HFFc6 (cell line): ENCODE measurements around the gene S100A4. TPM values are rescaled to one million over a fixed set of nuclear protein-coding genes. Genes with fewer than 3 reads are reported as not detected.
A peak's percentile ranks its signal among the peaks of the same experiment; 100 is the strongest.

Experiments used
- DNase-seq: peaks from one replicate; pipeline ENCODE4 v3.0.0-alpha.2; 2018
- H3K27ac Mint-ChIP-seq: 2 replicates; pipeline ENCODE4 v1.8.0; 2020; ENCODE audit warnings: mild to moderate bottlenecking, mixed read lengths
- H3K27me3 Mint-ChIP-seq: 2 replicates; pipeline ENCODE4 v1.8.0; 2021; ENCODE audit warnings: mild to moderate bottlenecking, moderate library complexity, mixed read lengths; ENCODE audit not compliant: insufficient read depth
- H3K36me3 Mint-ChIP-seq: 2 replicates; pipeline ENCODE4 v1.8.0; 2021; ENCODE audit warnings: low read depth, mixed read lengths
- H3K4me1 Mint-ChIP-seq: 2 replicates; pipeline ENCODE4 v1.8.0; 2020; ENCODE audit warnings: low read depth, mixed read lengths
- H3K4me3 Mint-ChIP-seq: 2 replicates; pipeline ENCODE4 v1.8.0; 2020; ENCODE audit warnings: mild to moderate bottlenecking, moderate library complexity, mixed read lengths
- H3K9me3 Mint-ChIP-seq: 2 replicates; pipeline ENCODE4 v1.8.0; 2020; ENCODE audit warnings: mild to moderate bottlenecking, mixed read lengths
- total RNA-seq, 6 experiments: library from RNA; stranded (reverse); fragmentation: NEBNext Ultra II Directional; extraction: Animal tissue kit (Norgen Biotek cat#: 25700); gene quantifications; 2 replicates in 1 of 6; 3 replicates in 5 of 6; pipeline ENCODE4 v1.2.3, GENCODE V29; 2021
- TF ChIP-seq, protein P1 (sequence below): fragments of 200-600 bp; sonication (generic); IDR thresholded peaks from 2 replicates; pipeline ENCODE4 v1.5.0; 2021; ENCODE audit warnings: antibody characterized with exemption, mild to moderate bottlenecking

S100A4 gene
- total RNA-seq, 6 experiments from 2014 or later, result 394 to 846 (median 814) TPM

DNA sequence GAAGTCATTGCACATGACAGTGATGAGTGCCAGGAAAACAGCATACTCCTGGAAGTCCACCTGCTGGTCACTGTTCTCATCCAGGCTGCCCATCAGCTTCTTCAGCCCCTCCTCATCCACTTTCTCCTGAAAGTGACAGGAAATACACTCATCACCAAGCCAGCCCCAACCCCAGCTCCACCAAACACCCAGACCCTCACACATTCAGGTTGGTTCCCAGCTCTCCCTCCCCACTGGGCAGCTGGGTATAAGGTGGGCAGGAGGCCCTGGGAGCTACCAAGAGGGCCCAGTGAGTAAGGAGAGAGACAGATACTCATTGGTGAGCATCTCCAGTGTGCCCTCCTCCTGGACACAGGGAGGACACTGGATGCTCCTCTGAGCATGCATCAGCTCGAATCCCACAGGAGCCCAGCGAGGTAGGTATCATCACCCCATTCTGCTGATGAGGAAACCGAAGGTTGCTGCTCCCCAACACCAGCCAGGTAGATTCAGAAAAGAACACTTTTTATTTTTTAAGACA lies 15.9 kb upstream of the S100A4 start:
- TF ChIP-seq, protein P1, sequence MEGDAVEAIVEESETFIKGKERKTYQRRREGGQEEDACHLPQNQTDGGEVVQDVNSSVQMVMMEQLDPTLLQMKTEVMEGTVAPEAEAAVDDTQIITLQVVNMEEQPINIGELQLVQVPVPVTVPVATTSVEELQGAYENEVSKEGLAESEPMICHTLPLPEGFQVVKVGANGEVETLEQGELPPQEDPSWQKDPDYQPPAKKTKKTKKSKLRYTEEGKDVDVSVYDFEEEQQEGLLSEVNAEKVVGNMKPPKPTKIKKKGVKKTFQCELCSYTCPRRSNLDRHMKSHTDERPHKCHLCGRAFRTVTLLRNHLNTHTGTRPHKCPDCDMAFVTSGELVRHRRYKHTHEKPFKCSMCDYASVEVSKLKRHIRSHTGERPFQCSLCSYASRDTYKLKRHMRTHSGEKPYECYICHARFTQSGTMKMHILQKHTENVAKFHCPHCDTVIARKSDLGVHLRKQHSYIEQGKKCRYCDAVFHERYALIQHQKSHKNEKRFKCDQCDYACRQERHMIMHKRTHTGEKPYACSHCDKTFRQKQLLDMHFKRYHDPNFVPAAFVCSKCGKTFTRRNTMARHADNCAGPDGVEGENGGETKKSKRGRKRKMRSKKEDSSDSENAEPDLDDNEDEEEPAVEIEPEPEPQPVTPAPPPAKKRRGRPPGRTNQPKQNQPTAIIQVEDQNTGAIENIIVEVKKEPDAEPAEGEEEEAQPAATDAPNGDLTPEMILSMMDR, result no peak
- Mint-ChIP-seq H3K27ac (0 out of 2 replicates have a peak overlapping the region, but pooled peaks have one; percentile 61), H3K36me3 (peaks cover 5% of the 10 kb centered on the region; the same call in 1 of the 2 replicates), H3K4me1 (peaks cover 32% of the 10 kb centered on the region), H3K27me3 (peaks cover 1% of the 10 kb centered on the region; the same call in 1 of the 2 replicates), H3K9me3 (no peaks in the 10 kb centered on the region), H3K4me3 (no peak overlapping the region)
- no peak for DNase-seq

DNA sequence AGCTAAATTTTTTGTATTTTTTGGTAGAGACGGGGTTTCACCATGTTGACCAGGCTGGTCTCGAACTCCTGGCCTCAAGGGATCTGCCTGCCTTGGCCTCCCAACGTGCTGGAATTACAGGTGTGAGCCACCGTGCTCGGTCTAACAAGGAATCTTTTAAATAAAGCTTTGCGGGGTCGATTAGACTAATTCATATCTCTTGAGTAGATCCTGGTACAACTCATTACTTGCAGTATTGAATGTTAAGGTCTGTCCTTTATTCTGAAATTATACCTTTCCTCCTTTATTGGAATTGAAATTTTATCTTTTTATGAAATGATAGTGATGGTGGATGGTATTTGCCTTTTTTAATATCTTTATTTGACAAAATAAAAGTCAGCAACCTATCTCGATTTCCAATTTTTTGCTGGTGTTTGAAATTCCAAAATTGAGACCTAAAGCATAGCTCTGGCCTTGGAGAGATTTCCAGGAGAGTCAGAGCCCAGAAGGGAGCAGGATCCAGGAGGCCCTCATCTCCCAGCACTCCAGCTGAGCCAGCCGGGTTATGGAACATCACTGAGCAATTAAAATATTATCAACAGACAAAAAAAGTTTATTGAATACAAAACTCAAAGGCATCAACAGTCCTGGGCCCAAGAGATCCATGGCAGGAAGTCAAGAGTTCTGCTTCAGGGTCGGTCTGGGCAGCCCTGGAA lies 15.3 kb upstream of the S100A4 start:
- H3K4me3 Mint-ChIP-seq, result no peak overlapping the region
- H3K36me3 Mint-ChIP-seq, result peaks cover 5% of the 10 kb centered on the region; the same call in 1 of the 2 replicates
- TF ChIP-seq, protein P1, result no peak
- peaks cover 26% of the 10 kb centered on the region for H3K4me1 Mint-ChIP-seq
- no peak for DNase-seq
- no peak overlapping the region for H3K27ac Mint-ChIP-seq
- no peaks in the 10 kb centered on the region for H3K9me3 Mint-ChIP-seq
- peaks cover 1% of the 10 kb centered on the region; the same call in 1 of the 2 replicates for H3K27me3 Mint-ChIP-seq

DNA sequence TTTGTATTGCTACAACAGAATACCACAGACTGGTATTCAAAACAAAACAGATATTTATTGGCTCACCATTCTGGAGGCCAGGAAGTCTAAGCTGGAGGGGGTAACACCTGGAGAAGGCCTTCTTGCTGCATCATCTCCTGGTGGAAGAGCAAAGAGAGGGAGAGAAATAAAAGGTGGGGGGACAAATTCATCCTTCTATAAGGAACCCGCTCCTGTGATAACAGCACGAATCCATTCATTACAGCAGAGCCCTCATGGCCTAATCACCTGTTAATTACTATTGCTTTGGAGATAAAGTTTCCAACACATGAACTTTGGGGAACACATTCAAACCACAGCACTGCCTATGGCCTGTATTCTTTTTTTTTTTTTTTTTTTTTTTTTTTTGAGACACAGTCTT lies 14.6 kb upstream of the S100A4 start:
- Mint-ChIP-seq H3K36me3 (peaks cover 5% of the 10 kb centered on the region; the same call in 1 of the 2 replicates), H3K9me3 (no peaks in the 10 kb centered on the region), H3K27me3 (no peaks in the 10 kb centered on the region), H3K4me1 (peaks cover 20% of the 10 kb centered on the region), H3K27ac (no peak overlapping the region), H3K4me3 (no peak overlapping the region)
- TF ChIP-seq, protein P1, result no peak
- no peak for DNase-seq

DNA sequence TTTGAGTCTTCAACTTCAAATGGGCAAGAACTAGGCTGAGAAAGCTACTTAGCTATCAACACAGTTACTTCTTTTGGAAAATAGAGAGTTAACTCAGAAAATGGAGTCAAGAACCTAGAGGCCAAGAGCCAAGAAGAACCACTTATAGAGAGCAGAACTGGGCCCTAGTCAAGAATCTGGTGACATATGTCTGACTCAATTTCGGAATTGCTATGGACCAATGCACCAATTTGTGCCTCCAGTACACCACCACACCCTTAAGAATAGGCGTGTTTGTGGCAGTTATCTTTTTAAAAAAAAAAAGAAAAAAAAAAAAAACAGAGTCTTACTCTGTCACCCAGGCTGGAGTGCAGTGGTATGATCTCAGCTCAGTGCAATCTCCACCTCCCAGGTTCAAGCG lies 12.3 kb upstream of the S100A4 start:
- Mint-ChIP-seq H3K4me1 (peaks cover 26% of the 10 kb centered on the region), H3K9me3 (no peaks in the 10 kb centered on the region), H3K27ac (no peak overlapping the region), H3K4me3 (no peak overlapping the region), H3K27me3 (no peaks in the 10 kb centered on the region), H3K36me3 (peaks cover 5% of the 10 kb centered on the region; the same call in 1 of the 2 replicates)
- TF ChIP-seq, protein P1, result no peak
- no peak for DNase-seq

DNA sequence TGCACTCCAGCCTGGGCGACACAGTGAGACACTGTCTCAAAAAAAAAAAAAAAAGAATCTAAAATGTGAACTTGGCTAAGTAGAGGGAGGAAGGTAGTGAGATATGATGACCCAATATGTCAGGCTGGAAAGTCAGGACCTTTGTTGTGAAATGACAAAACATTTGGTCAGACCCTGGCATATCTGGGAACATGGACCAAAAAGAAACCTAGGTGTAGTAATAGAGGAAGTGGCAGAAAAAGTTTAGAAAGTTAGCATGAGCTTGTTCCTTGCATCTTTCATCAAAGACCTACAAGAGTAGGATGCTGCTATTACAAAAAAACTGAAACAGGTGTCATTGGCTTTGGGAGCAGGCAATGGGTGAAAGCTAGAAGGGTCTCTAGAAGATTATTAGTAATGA lies 10.7 kb upstream of the S100A4 start:
- Mint-ChIP-seq H3K4me1 (peaks cover 31% of the 10 kb centered on the region), H3K27me3 (no peaks in the 10 kb centered on the region), H3K27ac (no peak overlapping the region), H3K9me3 (no peaks in the 10 kb centered on the region), H3K4me3 (no peak overlapping the region), H3K36me3 (peaks cover 5% of the 10 kb centered on the region; the same call in 1 of the 2 replicates)
- TF ChIP-seq, protein P1, result no peak
- no peak for DNase-seq
